Tibial artery (tissue), 4 donors: ENCODE measurements around the gene NPR3.

Experiments
- DNase-seq, 2 donors: peaks; one replicate each; pipeline ENCODE4 v3.0.0-alpha.2; 2019
- H3K27ac ChIP-seq, 2 donors: fragments of 200-600 bp; sonication (generic) in 1 of 2; 1 replicate in 1 of 2; 2 replicates in 1 of 2; pipeline ENCODE4 v1.5.1; 2018 to 2019; ENCODE audit warnings: mild to moderate bottlenecking in 1 of 2
- H3K27me3 ChIP-seq, 2 donors: fragments of 200-600 bp; sonication (generic) in 1 of 2; one replicate each; pipeline versions ENCODE4 v1.5.1 to v1.6.0; 2016 to 2019
- H3K36me3 ChIP-seq, 3 donors: fragments of 200-600 bp; sonication (generic) in 2 of 3; one replicate each; pipeline ENCODE4 v1.5.1; 2016 to 2019; ENCODE audit warnings: mild to moderate bottlenecking in 2 of 3
- H3K4me1 ChIP-seq, 4 donors: fragments of 200-600 bp; sonication (generic) in 2 of 4; 1 replicate in 3 of 4; 2 replicates in 1 of 4; pipeline ENCODE4 v1.5.1; 2016 to 2019
- H3K4me3 ChIP-seq, 2 donors: fragments of 200-600 bp; sonication (generic) in 1 of 2; 1 replicate in 1 of 2; 2 replicates in 1 of 2; pipeline ENCODE4 v1.5.1; 2018 to 2019; ENCODE audit warnings: mild to moderate bottlenecking in 2 of 2
- H3K9me3 ChIP-seq, 3 donors: fragments of 200-600 bp; sonication (generic) in 1 of 3; one replicate each; pipeline ENCODE4 v1.5.1; 2016 to 2019
- CTCF ChIP-seq, 2 experiments: fragments of 200-600 bp in 1 of 2; fragments of 450-650 bp in 1 of 2; IDR thresholded peaks; one replicate each; pipeline ENCODE4 v1.5.1; 2017 to 2019; ENCODE audit warnings: antibody characterized with exemption in 2 of 2, mild to moderate bottlenecking in 1 of 2, moderate library complexity in 1 of 2
- intact Hi-C: fragments of 100-400 bp; cut with DNase I; formaldehyde crosslinking; loops from one replicate; pipeline ENCODE4 v1.15.0; 2023; ENCODE audit warnings: low total_unique reads

Gene NPR3

GRCh38 chr5:32678472-32678871 lies 32.6 kb upstream of the NPR3 start:
- no peaks in the 10 kb centered on the region for H3K27me3 ChIP-seq
- H3K9me3 ChIP-seq: no peaks in the 10 kb centered on the region
- no peak for TF ChIP-seq CTCF (IDR thresholded peaks at IDR 0.05)
- H3K27ac ChIP-seq: no peak overlapping the region
- intact Hi-C loops: no loop called here
- no peak for DNase-seq
- H3K4me3 ChIP-seq: no peak overlapping the region
- H3K4me1 ChIP-seq: peaks cover 0 to 22% (median 0%) of the 10 kb centered on the region in 4 donors
- H3K36me3 ChIP-seq: no peaks in the 10 kb centered on the region

- Histone ChIP-seq H3K4me1 (peaks cover 0 to 28% (median 0%) of the 10 kb centered on the region in 4 donors), H3K4me3 (no peak overlapping the region), H3K27me3 (no peaks in the 10 kb centered on the region), H3K27ac (no peak overlapping the region), H3K9me3 (peaks cover 0 to 2% (median 2%) of the 10 kb centered on the region in 3 donors), H3K36me3 (no peaks in the 10 kb centered on the region)
- no peak for DNase-seq
- TF ChIP-seq CTCF (IDR thresholded peaks at IDR 0.05): no peak
- intact Hi-C loops: no loop called here
Measured at GRCh38 chr5:32679218-32679617, 31.9 kb upstream of the NPR3 start.

GRCh38 chr5:32680183-32680582 lies 30.9 kb upstream of the NPR3 start:
- no peak overlapping the region for H3K27ac ChIP-seq
- H3K4me3 ChIP-seq: no peak overlapping the region
- DNase-seq: no peak
- peaks cover 0 to 7% (median 4%) of the 10 kb centered on the region in 3 donors for H3K9me3 ChIP-seq
- no peaks in the 10 kb centered on the region for H3K27me3 ChIP-seq
- H3K4me1 ChIP-seq: peaks cover 0 to 28% (median 0%) of the 10 kb centered on the region in 4 donors
- no peak for TF ChIP-seq CTCF (IDR thresholded peaks at IDR 0.05)
- intact Hi-C loops: no loop called here
- no peaks in the 10 kb centered on the region for H3K36me3 ChIP-seq

- Histone ChIP-seq H3K9me3 (peaks cover 0 to 7% (median 4%) of the 10 kb centered on the region in 3 donors), H3K27ac (peak overlapping the region; percentile 5 to 32), H3K36me3 (no peaks in the 10 kb centered on the region), H3K4me1 (peaks cover 0 to 38% (median 11%) of the 10 kb centered on the region in 4 donors), H3K27me3 (no peaks in the 10 kb centered on the region), H3K4me3 (no peak overlapping the region)
- TF ChIP-seq CTCF (IDR thresholded peaks at IDR 0.05): no peak
- intact Hi-C loops: no loop called here
- no peak for DNase-seq
Measured at GRCh38 chr5:32683125-32683524, 28.0 kb upstream of the NPR3 start.

- TF ChIP-seq CTCF (IDR thresholded peaks at IDR 0.05): no peak
- no peak overlapping the region for H3K4me3 ChIP-seq
- H3K27ac ChIP-seq: peak overlapping the region in 1 of 2 donors; percentile 32
- no peaks in the 10 kb centered on the region for H3K36me3 ChIP-seq
- peaks cover 0 to 7% (median 4%) of the 10 kb centered on the region in 3 donors for H3K9me3 ChIP-seq
- intact Hi-C loops: no loop called here
- H3K27me3 ChIP-seq: no peaks in the 10 kb centered on the region
- no peak for DNase-seq
- H3K4me1 ChIP-seq: peaks cover 0 to 43% (median 11%) of the 10 kb centered on the region in 4 donors
Measured at GRCh38 chr5:32684260-32684659, 26.9 kb upstream of the NPR3 start.
